ENCODE data around the gene CAP2.

Gene CAP2

DNA sequence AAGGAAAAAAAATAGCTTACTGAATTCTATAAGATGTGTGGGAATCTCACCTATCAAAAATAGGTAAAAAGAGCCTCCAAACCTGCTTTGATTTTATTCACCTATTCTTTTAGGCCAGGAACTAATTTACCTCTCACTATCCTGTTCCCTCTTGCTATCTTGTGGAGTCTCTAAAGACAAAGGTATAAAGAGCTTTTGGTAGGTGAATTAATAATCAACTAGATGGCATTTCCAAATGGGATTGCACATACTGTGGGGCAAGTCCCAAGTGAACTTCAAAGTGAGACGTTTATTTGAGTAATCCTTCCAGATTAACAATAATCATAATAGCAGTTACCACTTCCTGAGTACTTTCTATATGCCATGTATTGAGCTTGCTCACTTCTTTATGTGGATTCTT lies 209.5 kb downstream of the CAP2 start:
- no peak overlapping the region for H3K27ac ChIP-seq
- no peak for TF ChIP-seq CTCF (conservative IDR thresholded peaks at IDR 0.05)
- TF ChIP-seq ZFX (IDR thresholded peaks at IDR 0.05): no peak

GRCh38 chr6:17606606-17607005 lies 213.2 kb downstream of the CAP2 start:
- TF ChIP-seq ZFX (IDR thresholded peaks at IDR 0.05) (no peak), CTCF (conservative IDR thresholded peaks at IDR 0.05) (no peak)
- H3K27ac ChIP-seq: no peak overlapping the region
